Stimulated activated CD4-positive, alpha-beta T cell treated with anti-CD3 and anti-CD28 coated beads, Interleukin-4, amount 100 ng/mL, for 48 hours (primary cell): ENCODE measurements around the gene ASB9.
"Not testable (repeated sequence)": the region's sequence is repeated elsewhere in the genome, so short reads cannot be mapped to it uniquely, and the experiment has no call there.

Source experiments
- DNase-seq, 2 donors: peaks; one replicate each; pipeline ENCODE4 v3.0.0-alpha.2; 2020; ENCODE audit warnings: low read depth in 2 of 2

ASB9 gene

DNA sequence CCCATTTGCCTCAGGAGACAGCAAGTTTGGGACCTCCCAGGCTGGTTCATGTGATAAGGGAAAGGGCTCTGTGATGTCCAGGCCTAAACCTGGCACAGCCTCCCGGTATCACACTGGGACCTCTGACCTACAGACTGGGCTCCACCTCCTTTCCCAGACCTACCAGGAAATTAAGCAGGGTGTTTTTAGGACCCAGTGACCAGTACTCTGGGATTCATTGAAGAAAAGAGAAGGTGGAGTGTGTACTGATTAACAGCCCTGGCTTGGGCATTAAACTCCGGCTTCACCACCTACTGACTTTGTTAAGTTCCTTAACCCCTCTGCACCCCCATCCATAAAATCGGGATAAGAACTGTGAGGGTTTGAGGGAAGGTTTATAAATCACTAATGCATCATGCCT, 28.6 kb downstream of the ASB9 start:
- DNase-seq: no peak

DNA sequence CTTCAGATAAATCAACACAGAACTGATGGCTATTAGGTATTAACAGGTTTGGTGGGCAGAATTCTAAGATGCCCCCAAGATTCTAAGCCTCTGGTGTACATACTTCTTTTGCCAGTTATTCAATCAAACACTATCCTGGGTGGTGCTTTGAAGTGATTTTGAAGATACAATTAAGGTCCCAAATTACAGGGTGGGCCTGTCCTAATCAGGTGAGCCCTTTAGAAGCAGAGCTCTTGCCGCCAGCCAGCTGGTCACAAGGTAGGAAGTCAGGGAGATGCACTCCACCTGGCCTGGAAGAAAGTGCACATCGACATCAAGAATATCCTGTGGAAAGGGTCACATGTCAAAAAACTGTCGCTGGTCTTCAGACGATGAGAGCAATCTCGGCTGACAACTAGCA, 29.5 kb downstream of the ASB9 start:
- no peak for DNase-seq

DNA sequence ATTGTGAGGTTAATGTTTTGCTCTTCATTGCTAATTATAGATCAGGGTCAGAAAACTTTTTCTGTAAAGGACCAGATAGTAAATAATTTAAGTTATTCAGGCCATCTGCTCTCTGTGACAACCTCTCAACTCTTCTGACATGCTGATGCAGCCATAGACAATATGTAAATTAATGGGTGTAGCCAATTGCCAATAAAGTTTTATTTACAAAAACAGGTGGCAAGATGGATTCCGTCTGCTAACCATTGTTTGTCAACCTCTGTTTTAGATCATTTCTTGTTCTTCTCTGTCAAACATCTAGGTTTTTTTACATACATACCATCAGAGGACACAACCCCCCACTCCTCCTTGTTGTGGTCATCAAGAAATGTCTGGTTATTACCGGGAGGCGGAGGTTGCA, 33.7 kb downstream of the ASB9 start:
- no peak for DNase-seq

DNA sequence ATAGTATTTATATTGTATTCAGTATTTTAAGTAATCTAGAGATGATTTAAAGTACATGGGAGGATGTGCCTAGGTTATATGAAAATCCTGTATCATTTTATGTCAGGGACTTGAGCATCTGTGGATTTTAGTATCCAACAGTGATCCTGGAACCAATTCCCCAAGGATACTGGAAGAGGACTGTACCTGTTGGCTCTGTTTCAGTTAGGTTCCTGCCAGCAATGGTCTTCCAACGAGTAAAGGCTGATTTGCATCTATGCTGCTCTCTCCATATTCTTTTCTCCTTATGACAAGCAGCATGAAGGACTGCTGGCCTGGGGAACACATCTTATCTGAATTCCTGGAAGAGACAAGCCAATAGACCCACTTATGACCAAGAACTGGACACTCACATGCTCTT, 34.9 kb downstream of the ASB9 start:
- DNase-seq: no peak

DNA sequence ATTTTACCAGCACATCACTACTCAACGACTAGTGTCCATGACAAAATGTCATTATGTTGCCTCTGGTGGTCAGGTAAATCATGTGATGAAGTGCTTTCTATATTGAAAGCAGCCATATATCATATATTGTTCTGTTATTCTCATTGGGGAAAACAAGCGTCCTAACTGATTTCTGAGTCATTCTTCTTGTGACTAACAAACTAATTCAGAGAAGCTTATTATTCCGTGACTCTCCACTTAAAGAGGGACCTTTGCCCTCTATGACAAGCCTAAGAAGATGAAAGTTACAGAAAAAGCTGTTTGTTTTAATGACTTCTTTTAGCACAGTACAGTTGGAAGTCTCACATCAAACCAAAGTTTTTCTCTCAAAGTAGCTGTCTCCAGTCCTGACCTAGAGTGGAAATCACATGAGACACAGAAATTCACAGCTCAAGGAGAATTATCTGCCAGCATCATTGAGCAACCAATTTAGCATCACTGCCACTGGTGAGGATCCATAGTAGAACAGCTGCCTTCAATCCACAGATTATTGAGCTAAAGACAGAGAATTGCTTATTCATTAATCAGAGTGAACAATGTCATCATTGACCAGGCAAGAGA, 36.4 kb downstream of the ASB9 start:
- DNase-seq: no peak

DNA sequence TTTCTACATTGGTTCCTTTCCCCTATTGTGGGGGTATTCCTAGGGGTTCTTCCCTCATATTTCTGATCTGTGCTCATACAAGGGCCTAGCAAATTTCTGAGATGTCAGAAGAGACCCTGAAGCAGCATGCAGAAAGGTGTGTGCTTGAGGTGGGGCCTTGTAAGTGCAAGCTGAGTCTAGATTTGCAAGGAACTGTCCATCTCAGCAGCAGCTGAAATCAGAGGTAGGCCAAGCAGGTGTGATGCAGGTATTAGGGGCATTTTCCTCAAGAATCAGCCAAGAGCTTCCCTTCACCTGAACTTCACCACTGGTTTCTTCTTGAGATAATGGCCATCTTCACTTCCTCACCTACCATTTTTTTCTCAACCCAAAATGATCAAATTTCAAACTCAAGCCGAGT, 45.1 kb downstream of the ASB9 start:
- no peak for DNase-seq

DNA sequence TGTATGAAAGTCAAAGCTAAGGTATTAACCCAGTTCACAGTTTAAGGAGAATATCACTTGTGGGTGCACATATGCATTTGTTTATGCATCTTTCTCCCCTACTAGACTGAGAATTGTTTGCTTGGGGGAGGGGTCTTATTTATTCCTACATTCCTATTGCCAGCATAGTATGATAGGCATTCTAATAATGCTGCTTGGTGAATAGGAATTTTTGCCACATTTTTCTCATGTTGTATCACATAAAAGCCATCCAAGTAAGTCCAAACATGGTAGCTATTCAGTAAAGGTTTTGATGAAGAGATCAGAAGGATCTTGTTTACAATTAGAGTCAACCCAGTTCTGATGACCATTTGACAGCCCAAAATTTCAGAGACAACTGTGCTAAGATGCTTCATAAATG, 48.6 kb downstream of the ASB9 start:
- DNase-seq: no peak

DNA sequence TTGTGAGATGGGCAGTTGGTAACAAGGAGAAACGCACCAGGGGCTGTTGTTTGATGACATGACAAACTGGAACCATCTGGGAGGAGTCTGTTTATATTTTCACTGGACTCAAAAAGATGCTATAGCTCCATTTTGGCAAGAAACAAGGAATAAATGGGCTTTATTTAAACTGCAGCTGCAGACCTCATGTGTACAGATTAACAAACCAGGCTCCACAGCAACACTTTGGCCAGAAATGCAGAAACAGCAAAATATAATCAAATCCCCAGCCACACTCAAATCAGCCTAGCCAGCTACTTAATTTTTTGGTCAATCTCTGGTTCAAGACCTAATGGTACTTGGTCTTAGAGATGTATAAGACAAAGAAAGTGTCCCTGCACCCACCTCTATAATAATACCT, 52.7 kb downstream of the ASB9 start:
- DNase-seq: no peak

DNA sequence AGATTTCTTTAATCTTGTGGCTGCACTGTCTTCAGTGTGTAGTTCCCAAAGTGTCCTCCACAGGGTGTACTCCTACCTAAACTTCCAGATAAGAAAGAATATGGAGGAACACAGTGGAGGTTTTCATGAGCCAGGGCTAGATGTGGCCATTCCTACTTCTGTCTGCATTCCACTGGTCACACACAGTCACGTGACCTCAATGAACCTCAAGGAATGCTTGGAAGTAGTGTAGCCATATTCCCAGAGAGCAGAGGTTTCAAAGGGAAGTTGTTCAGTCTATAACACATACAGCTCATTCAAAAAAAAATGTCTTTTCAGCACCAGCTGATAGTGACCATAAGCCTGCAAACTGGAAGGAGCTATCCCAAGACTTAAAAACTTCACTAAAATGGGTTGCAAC, 53.6 kb downstream of the ASB9 start:
- no peak for DNase-seq

DNA sequence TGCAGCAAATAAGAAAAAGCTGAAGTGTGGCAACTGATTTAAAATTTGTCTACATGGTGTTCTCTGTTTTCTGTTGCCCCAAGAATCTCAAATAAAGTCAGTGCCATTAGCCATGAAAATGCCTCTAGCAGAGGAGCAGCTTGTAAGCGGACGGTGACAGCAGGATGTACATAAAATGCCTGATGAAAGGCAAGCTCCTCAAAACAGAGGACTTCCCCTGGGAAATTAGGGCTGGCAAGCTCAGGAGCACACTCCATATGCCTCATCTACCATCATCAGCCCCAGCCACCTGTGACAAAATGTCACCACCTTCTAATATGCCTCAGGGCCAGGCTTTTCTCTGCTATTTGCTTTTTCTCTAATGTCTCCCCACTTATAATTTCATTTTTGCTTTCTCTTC, 54.5 kb downstream of the ASB9 start:
- no peak for DNase-seq

DNA sequence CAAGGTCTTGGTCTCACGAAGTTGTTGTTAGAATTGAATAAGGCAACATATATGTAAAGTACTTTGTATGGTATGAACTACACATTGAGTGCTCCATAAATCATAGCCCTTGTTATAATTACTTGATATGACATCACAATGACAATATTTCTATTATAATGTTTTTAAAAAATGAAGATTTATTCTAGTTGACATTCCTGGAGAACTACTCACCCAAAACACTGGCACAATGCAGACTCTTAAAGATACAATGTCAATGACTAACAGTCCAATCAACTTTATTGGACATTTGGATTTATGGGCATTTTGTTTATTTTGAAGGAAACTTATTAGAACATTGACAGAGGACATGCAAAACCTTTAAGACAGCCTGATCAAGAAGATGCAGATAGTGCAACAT, 55.3 kb downstream of the ASB9 start:
- no peak for DNase-seq

DNA sequence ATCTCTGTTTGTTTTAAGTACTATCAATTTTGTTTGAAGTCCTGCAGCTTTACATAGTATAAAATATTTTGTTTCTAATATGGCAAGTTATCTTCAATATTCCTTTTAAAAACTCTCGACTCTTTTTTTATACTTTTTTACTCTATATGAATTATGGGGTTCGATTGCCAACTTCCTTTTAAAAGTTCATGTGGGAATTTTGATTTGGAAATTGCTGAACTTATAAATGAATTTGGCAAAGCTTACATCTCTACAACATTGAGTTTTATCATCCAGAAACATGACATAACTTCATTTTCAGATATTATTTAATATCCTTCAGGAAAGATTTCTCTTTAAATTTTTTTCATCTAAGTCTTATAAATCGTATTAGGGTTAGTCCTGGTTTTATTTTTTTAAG, 60.8 kb downstream of the ASB9 start:
- no peak for DNase-seq

DNA sequence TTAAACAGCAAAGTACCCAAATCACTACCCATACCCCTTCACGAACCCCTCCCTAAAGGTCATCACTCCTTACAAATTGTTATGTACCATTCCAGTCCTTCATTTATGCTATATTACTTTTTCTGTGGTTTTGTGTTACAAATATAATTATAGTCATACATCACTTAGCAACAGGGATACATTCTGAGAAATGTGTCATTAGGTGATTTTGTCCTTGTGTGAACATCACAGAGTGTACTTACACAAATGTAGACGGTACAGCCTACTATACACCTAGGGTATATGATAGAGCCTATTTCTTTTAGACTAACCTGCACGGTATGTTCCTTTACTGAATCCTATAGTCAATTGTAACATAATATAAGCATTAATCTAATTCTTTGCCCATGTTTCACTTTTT, 61.9 kb downstream of the ASB9 start:
- no peak for DNase-seq

DNA sequence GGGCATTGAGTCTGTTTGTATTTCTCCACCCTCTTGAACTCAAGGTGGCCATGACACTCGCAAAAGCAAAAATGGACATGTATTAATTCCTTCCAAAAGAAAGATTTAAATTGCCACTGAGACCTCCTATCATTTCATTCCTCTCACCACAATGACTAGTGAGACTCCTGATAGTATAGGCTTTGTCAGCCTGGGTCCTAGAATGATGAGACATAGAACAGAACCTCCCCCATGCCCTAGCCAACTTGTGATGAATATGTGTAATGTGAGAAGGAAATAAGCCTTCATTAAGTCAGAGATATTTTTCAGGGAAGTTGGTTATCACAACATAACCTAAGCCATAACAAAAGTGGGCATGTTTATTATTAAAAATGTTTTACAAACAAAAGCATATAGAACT, 62.5 kb downstream of the ASB9 start:
- peak in 1 of 2 donors; percentile 2 for DNase-seq

DNA sequence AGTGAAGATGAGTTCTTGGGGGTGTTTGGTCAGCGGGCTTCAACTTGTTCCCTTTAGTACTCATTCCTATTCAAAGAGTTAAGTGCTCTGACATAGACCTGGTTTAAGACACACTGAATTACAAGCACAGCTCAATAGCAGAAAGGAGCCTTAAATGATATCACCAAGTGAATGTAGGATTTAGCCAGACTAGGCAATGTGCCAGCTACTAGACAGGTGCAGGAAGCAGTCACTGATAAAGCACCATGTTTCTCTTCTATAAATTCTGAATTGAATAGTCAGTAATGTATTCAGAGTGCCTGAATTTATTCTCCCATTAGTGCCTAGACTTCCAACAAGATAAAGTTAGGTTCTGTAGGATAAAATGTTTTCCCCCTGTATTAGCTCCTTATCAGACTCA, 63.6 kb downstream of the ASB9 start:
- no peak for DNase-seq

DNA sequence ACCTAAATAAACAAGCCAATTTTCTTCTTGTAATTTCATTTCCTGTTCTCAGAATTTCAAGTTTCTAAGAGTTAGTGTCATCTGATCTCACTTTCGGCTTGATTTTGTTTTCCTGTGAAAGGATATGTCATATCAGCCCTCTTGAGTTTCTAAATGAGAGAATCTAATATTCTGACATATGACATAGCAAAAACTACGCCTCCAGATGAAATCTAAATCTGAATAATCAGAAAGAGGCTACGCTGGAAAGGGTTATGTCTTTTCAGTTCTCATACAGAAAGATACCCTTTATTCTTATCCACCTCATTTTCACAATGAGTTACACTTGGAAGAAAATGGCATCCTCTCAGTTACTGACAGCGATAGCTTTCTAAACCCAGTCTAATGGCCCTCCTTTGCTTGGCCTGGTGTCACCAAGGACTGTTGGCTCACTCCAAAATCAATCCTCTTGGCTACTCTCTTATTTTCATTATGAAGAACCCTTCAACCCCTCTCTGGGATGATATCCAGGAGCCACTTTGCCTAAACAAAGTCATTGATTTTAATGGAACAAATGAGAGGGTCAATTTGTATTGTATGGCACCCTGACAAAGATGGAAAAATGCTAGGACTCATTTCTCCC, 65.6 kb downstream of the ASB9 start:
- DNase-seq: no peak

DNA sequence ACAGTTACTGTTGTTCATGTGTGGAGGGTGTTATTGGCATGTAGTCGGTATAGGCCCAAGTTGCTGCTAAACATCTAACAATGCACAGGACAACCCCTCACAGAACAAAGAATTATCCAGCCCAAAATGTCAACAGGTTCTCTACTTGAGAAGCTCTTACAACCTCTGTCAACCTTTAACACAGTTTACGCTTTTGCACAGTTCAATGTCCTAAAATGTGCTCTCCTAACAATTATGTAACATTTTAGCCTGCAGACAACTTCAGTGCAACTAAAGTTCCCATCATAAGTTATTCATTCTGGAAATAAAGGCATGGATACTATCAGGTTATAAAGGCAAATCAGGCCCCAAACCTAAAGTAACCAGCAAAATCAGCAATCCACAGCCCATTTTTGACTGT, 66.2 kb downstream of the ASB9 start:
- no peak for DNase-seq

DNA sequence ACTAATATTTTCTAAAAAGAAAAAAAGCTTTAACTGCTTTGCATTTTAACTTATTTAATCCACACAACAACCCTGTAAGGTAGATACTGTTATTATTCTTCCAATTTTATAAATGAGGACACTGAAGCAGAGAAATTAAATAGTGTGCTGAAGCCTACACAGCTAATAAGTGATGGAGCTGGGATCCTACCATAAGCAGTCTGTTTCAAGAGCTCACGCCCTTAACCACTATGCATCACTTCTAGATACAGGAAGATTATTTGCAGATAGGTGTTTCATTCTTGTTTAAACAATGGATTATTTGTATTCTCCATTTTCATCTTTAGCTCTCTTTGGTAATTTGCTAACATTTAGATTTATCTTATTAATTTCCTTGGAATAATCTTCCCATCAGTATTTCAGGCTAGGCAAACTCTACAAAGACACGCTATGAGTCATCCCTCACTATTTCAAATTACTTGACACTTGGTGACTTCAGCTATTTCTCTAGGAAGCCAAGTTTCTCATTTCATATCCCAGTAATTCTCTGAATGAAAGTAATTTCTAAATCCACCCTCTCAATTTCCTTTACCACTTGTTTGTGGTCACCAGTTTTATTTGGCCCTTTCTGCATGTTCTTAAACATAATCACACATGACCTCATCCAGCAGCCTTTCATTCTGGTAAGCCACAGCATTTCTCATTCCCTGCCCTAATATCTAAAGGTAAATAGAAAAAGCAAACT, 67.3 kb downstream of the ASB9 start:
- no peak for DNase-seq

DNA sequence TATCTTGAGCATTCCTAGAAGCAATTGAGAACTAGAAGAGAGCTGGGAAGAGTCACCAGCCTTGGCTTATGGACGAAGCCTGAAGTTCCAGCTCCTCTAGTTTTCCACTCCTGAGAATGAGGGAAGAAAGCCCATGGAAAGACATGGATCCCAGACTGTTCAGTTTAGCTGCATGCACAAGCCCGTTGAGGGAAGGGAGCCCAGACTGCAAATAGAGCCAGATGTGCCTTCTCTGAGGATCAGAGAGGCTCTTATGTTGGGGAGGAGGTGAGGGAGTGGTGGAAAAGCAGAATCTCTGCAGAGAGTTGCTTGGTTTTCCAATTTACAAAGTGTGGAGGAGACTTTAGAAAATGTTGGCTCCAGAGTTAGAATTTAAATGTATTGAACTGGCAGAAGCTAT, 69.0 kb downstream of the ASB9 start:
- DNase-seq: no peak

DNA sequence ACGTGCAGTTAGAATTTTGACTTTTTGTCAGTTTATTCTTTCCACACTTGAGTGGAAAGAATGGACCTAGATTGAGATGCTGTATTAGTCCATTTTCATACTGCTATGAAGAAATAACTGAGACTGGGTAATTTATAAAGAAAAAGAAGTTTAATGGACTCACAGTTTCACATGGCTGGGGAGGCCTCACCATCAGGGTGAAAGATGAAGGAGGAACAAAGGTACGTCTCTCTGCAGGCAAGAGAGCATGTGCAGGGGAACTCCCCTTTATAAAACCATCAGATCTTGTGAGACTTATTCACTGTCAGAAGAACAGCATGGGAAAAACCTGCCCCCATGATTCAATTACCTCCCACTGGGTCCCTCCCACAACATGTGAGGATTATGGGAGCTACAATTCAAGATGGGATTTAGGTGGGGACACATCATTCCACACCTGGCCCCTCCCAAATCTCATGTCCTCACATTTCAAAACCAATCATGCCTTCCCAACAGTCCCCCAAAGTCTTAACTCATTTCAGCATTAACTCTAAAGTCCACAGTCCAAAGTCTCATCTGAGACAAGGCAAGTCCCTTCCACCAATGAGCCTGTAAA, 71.2 kb downstream of the ASB9 start:
- DNase-seq: not testable (repeated sequence)

DNA sequence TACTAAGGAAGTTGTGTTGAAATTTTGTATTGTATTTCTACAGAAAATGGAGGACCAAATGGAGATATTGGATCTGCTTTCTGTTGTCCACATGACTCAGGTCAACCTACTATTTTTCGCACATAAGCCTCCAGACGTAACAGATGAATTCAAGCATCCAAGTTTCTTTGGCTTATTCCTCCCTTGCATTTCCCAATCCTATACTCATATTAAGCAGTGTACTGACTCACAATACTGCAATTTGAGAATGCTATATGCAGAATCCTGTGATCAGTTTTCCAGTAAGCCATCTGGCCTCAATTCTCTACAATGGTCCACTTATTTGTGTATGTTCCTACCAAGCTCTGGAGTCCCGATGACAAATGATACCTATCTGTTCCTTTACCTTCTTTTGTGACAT, 75.7 kb downstream of the ASB9 start:
- DNase-seq: no peak
